Adrenal gland (tissue), 12 donors: ENCODE data around the gene DYNLL2. TPM values are rescaled to one million over a fixed set of nuclear protein-coding genes. Genes with fewer than 3 reads are reported as not detected.
"Not testable (repeated sequence)": the region's sequence is repeated elsewhere in the genome, so short reads cannot be mapped to it uniquely, and the experiment has no call there.

Experiments
- DNase-seq, 7 donors: peaks; one replicate each; pipeline ENCODE4 v3.0.0-alpha.2; 2019 to 2020
- H3K27ac ChIP-seq, 5 donors: fragments of 200-600 bp; sonication (generic) in 4 of 5; 1 replicate in 3 of 5; 2 replicates in 2 of 5; pipeline versions ENCODE4 v1.5.1 to v1.8.0; 2016 to 2020; ENCODE audit warnings: mild to moderate bottlenecking in 1 of 5
- H3K27me3 ChIP-seq: fragments of 200-600 bp; 2 replicates; pipeline ENCODE4 v1.8.0; 2021
- H3K36me3 ChIP-seq, 2 donors: fragments of 200-600 bp; replicated peaks in 1 of 2; 1 replicate in 1 of 2; 2 replicates in 1 of 2; pipeline versions ENCODE4 v1.5.1 to v1.8.0; 2018 to 2022
- H3K4me1 ChIP-seq, 2 donors: fragments of 200-600 bp; replicated peaks in 1 of 2; 1 replicate in 1 of 2; 2 replicates in 1 of 2; pipeline versions ENCODE4 v1.5.1 to v1.8.0; 2018 to 2021
- H3K4me3 ChIP-seq, 4 donors: fragments of 200-600 bp; sonication (generic) in 3 of 4; one replicate each; pipeline ENCODE4 v1.5.1; 2016 to 2018
- H3K9me3 ChIP-seq, 3 donors: fragments of 200-600 bp; sonication (generic) in 1 of 3; replicated peaks in 1 of 3; 1 replicate in 2 of 3; 2 replicates in 1 of 3; pipeline versions ENCODE4 v1.5.1 to v1.8.0; 2016 to 2021
- POLR2A ChIP-seq, 2 donors: fragments of 450-650 bp; IDR thresholded peaks; one replicate each; pipeline ENCODE4 v1.6.1; 2017; ENCODE audit warnings: antibody characterized with exemption in 2 of 2, mild to moderate bottlenecking in 2 of 2, moderate library complexity in 1 of 2
- WGBS, 4 donors: extraction: QIAGEN DNeasy Blood & Tissue Kit in 2 of 4; methylation state at CpG; one replicate each; pipeline versions ENCODE4 v1.1.5 to v1.1.7; 2013 to 2017; 5-methylcytosine and 5-hydroxymethylcytosine counted together
- intact Hi-C, 2 donors: fragments of 100-400 bp; cut with DNase I; formaldehyde crosslinking; loops; one replicate each; pipeline versions ENCODE4 v1.14.1 to v1.15.0; 2022 to 2023
- polyA plus RNA-seq, 3 donors: library from polyadenylated mRNA; stranded (reverse); fragments of 200-250 nt in 2 of 3; fragments of 350-450 nt in 1 of 3; fragmentation: Illumina TruSeq in 1 of 3; extraction: RNeasy Lipid Tissue Mini Kit (QIAGEN cat#74804) in 1 of 3; gene quantifications; one replicate each; pipeline ENCODE4 v1.2.3, GENCODE V29; 2013 to 2014
- total RNA-seq, 9 donors: library from RNA; depleted of rRNA in 4 of 9; stranded (reverse); fragments of >200 nt in 4 of 9; fragments of 120-200 nt in 1 of 9; fragmentation: NEBNext Ultra II Directional in 1 of 9; extraction: Animal tissue kit (Norgen Biotek cat#: 25700) in 1 of 9; gene quantifications; one replicate each; pipeline versions ENCODE4 v1.1.0 to v1.2.4, GENCODE V29; 2013 to 2023
- TF ChIP-seq, protein P1 (sequence below), 6 experiments: fragments of 450-650 bp in 4 of 6; fragments of 200-600 bp in 2 of 6; sonication (generic) in 1 of 6; IDR thresholded peaks; 1 replicate in 5 of 6; 2 replicates in 1 of 6; pipeline versions ENCODE4 v1.5.1 to v1.8.0; 2016 to 2021; ENCODE audit warnings: antibody characterized with exemption in 6 of 6, mild to moderate bottlenecking in 2 of 6, moderate library complexity in 1 of 6
- donor health status: healthy with polysubstance abuse.
- donor health status: Bipolar disorder and iron deficiency.
- donor health status: DM: yes; HTN: yes; CAD: no.
- donor health status: DM: no; HTN: no; CAD: no.
- donor health status: DM: no; HTN: no; CAD: no.
- donor health status: DM: yes; HTN: yes; CAD: no.

Gene DYNLL2
- total and polyA plus RNA-seq, 12 donors, result 18.5 to 207 (median 38.8) TPM

- intact Hi-C loops, result no loop called here
- Histone ChIP-seq H3K4me3 (no peak overlapping the region), H3K36me3 (no peaks in the 10 kb centered on the region), H3K9me3 (no peaks in the 10 kb centered on the region), H3K27me3 (peaks cover 10% of the 10 kb centered on the region), H3K4me1 (no peaks in the 10 kb centered on the region), H3K27ac (no peak overlapping the region)
- TF ChIP-seq POLR2A (IDR thresholded peaks at IDR 0.05), result no peak
- TF ChIP-seq, protein P1, sequence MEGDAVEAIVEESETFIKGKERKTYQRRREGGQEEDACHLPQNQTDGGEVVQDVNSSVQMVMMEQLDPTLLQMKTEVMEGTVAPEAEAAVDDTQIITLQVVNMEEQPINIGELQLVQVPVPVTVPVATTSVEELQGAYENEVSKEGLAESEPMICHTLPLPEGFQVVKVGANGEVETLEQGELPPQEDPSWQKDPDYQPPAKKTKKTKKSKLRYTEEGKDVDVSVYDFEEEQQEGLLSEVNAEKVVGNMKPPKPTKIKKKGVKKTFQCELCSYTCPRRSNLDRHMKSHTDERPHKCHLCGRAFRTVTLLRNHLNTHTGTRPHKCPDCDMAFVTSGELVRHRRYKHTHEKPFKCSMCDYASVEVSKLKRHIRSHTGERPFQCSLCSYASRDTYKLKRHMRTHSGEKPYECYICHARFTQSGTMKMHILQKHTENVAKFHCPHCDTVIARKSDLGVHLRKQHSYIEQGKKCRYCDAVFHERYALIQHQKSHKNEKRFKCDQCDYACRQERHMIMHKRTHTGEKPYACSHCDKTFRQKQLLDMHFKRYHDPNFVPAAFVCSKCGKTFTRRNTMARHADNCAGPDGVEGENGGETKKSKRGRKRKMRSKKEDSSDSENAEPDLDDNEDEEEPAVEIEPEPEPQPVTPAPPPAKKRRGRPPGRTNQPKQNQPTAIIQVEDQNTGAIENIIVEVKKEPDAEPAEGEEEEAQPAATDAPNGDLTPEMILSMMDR (IDR thresholded peaks at IDR 0.05), result no peak
- DNase-seq, result peak; percentile 22 to 67 (median 54)
- 16 to 23% (median 19%) methylated on average over 7 of the region's 7 CpGs for WGBS, 4 donors
These were observed 37.1 kb downstream of the DYNLL2 start for GRCh38 chr17:58120195-58120822.

DNA sequence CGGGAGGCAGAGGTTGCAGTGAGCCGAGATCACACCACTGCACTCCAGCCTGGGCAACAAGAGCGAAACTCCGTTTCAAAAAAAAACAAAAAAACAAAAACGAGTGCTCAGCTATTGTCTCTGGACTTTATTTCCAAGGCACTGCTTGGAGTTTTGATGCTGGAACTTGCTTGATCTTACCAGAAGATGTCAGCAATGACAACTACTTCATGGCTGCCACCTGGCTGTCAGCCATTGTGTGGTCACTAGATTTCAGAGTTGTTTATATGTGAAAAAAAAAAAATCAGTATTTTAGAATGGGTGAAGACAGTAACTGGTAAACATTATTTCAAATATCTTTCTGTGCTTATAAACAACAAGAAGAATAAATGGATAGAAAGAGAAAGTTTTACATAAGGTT is 38.7 kb downstream of the DYNLL2 start:
- Histone ChIP-seq H3K4me3 (no peak overlapping the region), H3K27ac (no peak overlapping the region), H3K36me3 (no peaks in the 10 kb centered on the region), H3K27me3 (peaks cover 16% of the 10 kb centered on the region), H3K9me3 (no peaks in the 10 kb centered on the region), H3K4me1 (no peaks in the 10 kb centered on the region)
- no peak for TF ChIP-seq POLR2A (IDR thresholded peaks at IDR 0.05)
- TF ChIP-seq, protein P1 (IDR thresholded peaks at IDR 0.05), result no peak
- intact Hi-C loops, result no loop called here
- peak in 1 of 7 donors; percentile 7 for DNase-seq
- WGBS, 4 donors, result 41 to 59% (median 53%) methylated on average over 5 of the region's 5 CpGs

- Histone ChIP-seq H3K27me3 (peaks cover 23% of the 10 kb centered on the region), H3K4me3 (no peak overlapping the region), H3K27ac (no peak overlapping the region), H3K36me3 (no peaks in the 10 kb centered on the region), H3K4me1 (no peaks in the 10 kb centered on the region), H3K9me3 (no peaks in the 10 kb centered on the region)
- WGBS, 4 donors, result 39 to 53% (median 44%) methylated on average over 1 of the region's 1 CpG
- DNase-seq, result no peak
- intact Hi-C loops, result no loop called here
- TF ChIP-seq, protein P1 (IDR thresholded peaks at IDR 0.05), result no peak
- TF ChIP-seq POLR2A (IDR thresholded peaks at IDR 0.05), result no peak
These were observed 44.6 kb downstream of the DYNLL2 start for GRCh38 chr17:58127846-58128245.

DNA sequence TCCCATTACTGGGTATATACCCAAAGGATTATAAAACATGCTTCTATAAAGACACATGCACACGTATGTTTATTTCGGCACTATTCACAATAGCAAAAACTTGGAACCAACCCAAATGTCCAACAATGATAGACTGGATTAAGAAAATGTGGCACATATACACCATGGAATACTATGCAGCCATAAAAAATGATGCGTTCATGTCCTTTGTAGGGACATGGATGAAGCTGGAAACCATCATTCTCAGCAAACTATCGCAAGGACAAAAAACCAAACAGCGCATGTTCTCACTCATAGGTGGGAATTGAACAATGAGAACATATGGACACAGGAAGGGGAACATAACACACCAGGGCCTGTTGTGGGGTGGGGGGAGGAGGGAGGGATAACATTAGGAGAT is 49.5 kb downstream of the DYNLL2 start:
- intact Hi-C loops, DNase-seq, H3K27ac ChIP-seq, H3K4me1 ChIP-seq, H3K36me3 ChIP-seq, H3K4me3 ChIP-seq, H3K27me3 ChIP-seq, H3K9me3 ChIP-seq: not testable (repeated sequence)
- WGBS, 4 donors, result 82 to 98% (median 88%) methylated on average over 4 to 5 of the region's 5 CpGs

DNA sequence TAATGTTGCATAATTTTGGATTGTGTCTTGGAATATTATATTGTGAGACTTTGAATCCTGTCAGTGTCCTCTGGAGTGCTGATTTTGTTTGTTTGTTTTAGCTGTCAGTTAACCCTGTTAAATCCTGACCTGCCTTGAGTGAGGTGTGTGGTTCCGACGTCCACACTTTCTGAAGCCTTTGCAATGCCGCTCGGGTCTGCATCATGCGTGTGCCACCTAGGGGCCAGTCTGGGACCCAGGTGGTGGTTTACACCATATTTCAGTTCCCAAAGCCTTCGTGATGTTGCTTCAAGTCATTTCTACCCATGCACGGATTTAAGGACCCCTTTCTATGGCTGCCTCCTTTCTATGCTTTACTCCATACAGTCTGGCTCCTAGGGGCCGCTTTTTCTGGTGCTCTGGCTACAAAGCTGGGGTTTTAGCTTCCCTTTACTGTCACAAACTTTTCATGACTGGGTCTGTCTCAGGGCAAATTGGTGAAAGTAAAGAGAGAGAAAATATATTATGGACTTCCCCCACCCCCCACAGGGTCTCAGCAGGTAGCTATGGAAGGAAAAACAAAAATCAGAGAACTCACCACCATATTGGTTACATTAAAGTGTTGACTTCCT is 53.6 kb downstream of the DYNLL2 start:
- DNase-seq, result no peak
- WGBS, 4 donors, result 28 to 38% (median 30%) methylated on average over 8 of the region's 8 CpGs
- Histone ChIP-seq H3K27me3 (peaks cover 5% of the 10 kb centered on the region), H3K4me3 (no peak overlapping the region), H3K27ac (no peak overlapping the region), H3K9me3 (no peaks in the 10 kb centered on the region), H3K36me3 (no peaks in the 10 kb centered on the region), H3K4me1 (no peaks in the 10 kb centered on the region)
- TF ChIP-seq, protein P1 (IDR thresholded peaks at IDR 0.05), result no peak
- no peak for TF ChIP-seq POLR2A (IDR thresholded peaks at IDR 0.05)
- intact Hi-C loops, result no loop called here
